Measurements from ENCODE around the gene SCEL.

Gene SCEL

DNA sequence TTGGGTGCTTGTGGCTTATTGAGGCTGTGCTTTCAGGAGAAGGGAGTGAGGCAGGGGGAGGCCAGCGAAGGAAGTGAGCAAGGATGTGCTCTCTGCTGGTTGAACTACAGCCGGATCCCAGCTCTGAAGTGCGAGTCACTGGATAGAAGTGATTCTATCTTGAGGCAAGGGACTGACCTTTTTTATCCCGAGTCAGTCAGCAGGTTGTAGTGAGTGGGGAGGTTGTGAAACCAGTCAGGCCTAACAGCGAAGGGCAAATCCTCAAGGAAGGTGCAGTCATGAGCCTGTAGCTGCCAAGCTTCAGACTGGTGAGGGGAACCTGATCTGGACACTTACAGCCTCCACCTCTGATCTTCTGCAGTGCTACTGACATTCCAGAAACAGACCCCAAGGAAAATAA lies 18.6 kb downstream of the SCEL start:
- DNase-seq (ENCODE audit: low read depth in 3 of 3, low spot score in 1 of 3): no peak

DNA sequence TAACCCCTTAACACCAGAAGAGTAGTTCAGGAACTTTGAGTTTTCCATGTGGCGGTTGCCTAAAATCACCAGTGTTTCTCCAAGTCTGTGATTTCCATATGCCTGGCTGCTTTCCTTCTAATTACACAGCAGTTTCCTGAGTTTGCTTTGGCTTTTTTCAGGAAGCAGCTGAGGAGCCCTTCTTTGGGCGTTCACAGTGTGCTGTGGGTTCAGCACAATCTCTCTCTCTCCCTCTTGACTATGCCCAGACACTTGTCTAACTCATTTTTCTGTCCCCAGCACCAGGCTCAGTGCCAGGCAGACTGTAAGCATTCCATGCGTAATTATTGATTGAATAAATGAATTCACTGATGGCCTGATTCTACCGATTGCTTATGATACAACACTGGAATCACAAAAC lies 19.7 kb downstream of the SCEL start:
- no peak for DNase-seq (ENCODE audit: low read depth in 3 of 3, low spot score in 1 of 3)

GRCh38 chr13:77558016-77558415 lies 22.5 kb downstream of the SCEL start:
- no peak for DNase-seq (ENCODE audit: low read depth in 3 of 3, low spot score in 1 of 3)

GRCh38 chr13:77563111-77563510 lies 27.6 kb downstream of the SCEL start:
- DNase-seq (ENCODE audit: low read depth in 3 of 3, low spot score in 1 of 3): no peak

DNA sequence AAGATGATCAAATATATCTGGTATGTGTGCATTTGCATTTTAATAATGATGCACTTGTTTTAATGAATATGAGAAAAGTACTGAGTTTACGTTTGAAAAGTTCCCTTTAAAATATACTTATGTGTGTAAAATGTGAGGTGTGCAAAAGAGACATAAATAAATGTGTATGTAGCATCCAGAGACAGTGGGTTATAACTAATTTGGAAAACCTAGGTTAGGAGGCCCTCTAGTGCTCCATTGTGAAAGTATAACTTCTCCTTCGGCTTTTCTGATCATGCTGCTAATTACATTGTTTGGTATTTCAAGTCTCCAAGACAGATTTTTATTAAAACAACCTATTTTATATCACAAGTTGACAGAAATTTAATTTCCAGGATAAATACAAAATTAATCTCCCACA lies 30.1 kb downstream of the SCEL start:
- DNase-seq (ENCODE audit: low read depth in 3 of 3, low spot score in 1 of 3): no peak

DNA sequence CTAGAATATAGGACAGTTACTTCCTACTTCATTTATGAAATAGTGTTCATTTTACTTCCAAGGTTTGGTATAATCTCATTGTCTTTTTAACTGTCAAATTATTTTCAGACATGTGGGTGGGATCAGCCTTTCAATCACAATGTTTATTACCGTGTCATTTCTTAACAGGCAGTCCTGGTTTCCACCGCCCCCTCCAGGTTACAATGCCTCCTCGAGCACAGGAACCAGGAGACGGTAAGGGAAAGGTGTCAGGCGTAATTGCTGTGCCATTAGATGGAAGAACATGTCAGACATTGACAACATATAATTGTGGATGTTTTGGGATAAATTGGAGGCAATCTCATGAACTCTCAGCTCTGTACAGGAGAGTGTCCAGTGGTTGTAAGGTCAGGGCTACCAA lies 36.5 kb downstream of the SCEL start:
- DNase-seq (ENCODE audit: low read depth in 3 of 3, low spot score in 1 of 3): no peak

DNA sequence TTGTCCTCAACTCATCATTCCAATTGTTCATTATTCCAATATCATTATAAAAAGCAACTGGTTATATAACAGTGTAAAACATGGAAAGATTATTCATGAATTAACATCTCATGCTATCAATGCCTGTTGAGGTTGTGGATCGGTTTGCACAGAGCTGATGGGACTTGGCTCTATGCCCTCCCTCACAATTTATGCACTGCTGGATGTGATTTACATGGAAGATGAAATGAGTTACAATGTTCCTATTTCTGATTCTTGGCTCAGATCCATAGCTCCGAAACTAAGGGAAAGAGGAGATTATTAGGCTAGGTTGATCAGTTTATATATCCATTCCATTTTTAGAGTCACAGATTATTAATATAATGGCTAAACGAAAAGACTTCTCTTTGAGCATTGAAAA lies 38.6 kb downstream of the SCEL start:
- no peak for DNase-seq (ENCODE audit: low read depth in 3 of 3, low spot score in 1 of 3)

GRCh38 chr13:77579959-77580358 lies 44.5 kb downstream of the SCEL start:
- DNase-seq (ENCODE audit: low read depth in 3 of 3, low spot score in 1 of 3): no peak

GRCh38 chr13:77580748-77581147 lies 45.2 kb downstream of the SCEL start:
- no peak for DNase-seq (ENCODE audit: low read depth in 3 of 3, low spot score in 1 of 3)

- no peak for DNase-seq (ENCODE audit: low read depth in 3 of 3, low spot score in 1 of 3)
Measured at GRCh38 chr13:77583581-77583980, 48.1 kb downstream of the SCEL start.

GRCh38 chr13:77584106-77584505 lies 48.6 kb downstream of the SCEL start:
- no peak for DNase-seq (ENCODE audit: low read depth in 3 of 3, low spot score in 1 of 3)

DNA sequence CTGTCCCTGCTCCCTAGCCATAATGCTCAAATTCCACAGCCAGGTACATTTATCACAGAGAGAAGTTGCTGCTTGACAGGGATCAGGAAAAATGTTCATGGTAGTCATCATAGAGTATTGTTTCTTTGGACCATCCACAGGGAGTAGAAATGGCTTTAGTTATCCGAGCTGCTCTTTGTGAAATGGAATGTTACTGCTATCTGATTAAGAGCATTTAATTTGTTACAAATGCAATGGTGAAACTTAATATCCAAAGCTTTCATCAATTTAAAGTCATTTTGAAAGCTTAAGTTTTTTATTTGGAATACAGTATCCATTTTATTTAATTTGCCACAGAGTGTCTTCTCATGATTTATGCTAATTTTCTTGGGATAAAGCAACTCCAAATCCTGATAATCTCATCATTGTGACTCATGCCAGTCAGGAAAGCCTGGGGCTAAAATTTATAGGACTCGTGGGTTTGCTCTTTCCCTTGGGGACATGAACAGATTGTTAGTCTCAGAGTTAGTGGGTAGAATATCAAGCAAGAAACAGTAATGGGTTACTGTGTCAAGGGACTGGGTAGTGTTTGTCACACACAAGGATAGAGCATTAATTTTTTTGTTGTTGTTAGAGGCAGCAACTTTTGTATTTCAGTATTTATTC lies 59.8 kb downstream of the SCEL start:
- DNase-seq (ENCODE audit: low read depth in 3 of 3, low spot score in 1 of 3): no peak

DNA sequence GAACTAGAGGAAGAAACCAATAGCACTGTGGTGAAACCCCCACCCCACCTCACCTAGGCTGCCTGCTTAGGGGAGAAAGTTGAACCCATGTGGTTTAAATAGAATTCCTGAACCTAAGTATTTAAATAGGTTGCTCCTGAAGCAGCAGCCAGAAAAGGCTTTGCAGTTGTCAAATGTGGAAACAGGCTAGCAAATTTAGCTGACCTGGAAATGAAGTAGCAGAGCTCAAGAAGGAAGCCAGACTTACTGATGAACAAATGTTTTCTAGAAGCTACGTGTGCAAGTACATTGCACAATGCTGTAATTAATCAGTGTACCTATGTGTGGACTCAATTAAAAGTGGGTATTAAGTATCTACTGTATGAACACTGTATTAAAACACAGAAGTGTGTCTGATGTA lies 61.3 kb downstream of the SCEL start:
- no peak for DNase-seq (ENCODE audit: low read depth in 3 of 3, low spot score in 1 of 3)

DNA sequence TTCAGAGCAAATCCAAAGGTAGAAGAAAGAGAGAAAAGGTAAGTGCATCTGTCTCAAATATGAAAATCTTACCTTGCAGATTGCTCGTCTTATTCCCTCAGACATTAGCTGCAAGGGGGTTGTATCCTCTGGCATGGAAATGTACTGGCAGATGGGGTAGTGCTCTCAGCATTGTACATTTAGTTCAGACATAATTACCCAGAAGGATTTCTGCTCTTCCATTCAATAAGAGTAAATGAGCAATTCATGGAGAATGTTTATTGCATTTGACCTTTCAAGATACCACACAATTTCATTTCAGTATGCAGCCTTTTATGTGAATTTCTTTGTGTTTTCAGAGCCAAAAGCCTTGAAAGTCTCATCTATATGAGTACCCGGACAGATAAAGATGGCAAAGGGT lies 63.8 kb downstream of the SCEL start:
- DNase-seq (ENCODE audit: low read depth in 3 of 3, low spot score in 1 of 3): no peak

DNA sequence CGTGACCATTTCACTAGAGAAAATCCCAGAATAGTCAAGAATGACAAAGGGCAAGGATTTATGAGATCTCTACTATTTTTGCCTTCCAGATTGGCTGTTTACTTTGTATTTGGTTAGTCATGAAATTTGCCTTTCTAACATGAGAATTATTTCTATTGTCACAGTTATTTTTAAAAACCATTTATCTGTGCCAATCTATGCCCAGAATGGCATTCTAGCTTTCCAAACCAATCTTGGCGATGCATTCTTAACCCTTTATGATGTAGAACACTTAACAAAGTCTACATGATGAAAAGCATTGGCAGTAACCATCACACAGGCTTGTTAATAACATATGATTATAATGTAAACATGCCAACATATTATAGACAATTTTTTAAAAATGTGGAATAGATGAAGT lies 65.2 kb downstream of the SCEL start:
- no peak for DNase-seq (ENCODE audit: low read depth in 3 of 3, low spot score in 1 of 3)

DNA sequence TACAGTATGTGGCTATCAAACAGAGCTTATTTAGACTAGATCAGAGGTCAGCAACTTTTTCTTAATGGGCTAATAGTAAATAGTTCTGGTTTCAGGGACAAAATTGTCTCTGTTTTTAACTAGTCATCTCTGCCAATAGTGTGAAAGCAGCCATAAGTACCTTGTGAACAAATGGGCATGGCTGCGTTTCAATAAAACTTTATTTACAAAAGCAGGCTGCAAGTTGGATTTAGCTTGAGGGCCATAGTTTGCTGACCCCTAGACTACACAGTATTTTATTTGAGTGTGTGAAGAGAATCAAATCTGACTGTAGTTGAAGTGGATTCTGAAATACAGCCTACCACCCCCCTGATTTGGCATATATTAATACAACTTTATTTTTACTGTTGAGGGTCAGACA lies 75.6 kb downstream of the SCEL start:
- DNase-seq (ENCODE audit: low read depth in 3 of 3, low spot score in 1 of 3): no peak

GRCh38 chr13:77616027-77616426 lies 80.5 kb downstream of the SCEL start:
- DNase-seq (ENCODE audit: low read depth in 3 of 3, low spot score in 1 of 3): no peak

DNA sequence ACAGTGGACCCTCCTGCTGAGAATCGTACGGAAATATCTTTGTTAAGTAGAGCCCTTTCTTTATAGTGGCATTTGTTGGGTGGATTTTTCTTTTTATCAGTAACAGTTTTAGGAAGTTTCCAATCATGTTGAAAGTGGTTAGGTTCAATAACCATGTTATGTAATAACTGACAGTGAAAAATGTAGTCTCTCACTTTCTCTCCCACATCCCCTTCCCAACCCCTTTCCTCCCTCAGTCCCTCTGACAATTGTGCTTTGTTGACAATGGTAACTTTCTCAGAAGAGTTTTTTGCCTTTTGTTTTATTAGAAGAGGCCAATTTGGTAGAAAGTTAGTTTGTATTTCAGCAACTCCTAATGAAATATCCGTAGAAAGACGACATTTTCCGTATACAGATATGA lies 84.1 kb downstream of the SCEL start:
- no peak for DNase-seq (ENCODE audit: low read depth in 3 of 3, low spot score in 1 of 3)

- DNase-seq (ENCODE audit: low read depth in 3 of 3, low spot score in 1 of 3): no peak
Measured at GRCh38 chr13:77620138-77620537, 84.6 kb downstream of the SCEL start.

GRCh38 chr13:77623806-77624205 lies 88.3 kb downstream of the SCEL start:
- no peak for DNase-seq (ENCODE audit: low read depth in 3 of 3, low spot score in 1 of 3)

DNA sequence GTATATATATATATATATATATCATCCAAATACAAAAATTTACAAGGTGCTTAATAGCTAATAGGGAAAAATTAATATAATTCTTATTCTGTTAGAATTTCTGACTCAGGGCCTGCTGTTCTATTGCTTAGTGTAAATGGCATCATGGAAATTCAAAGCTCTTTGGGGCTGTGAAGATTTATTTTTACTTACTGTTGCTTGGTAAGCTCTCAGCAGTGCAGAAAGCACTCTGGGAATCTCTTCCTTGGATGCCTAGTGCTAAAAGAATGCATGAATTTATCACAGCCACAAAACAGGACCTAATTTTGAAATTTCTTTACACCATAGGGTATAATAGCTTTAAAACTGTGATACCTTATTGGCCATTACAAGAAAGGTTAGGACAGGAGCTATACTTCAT lies 92.7 kb downstream of the SCEL start:
- DNase-seq (ENCODE audit: low read depth in 3 of 3, low spot score in 1 of 3): no peak

DNA sequence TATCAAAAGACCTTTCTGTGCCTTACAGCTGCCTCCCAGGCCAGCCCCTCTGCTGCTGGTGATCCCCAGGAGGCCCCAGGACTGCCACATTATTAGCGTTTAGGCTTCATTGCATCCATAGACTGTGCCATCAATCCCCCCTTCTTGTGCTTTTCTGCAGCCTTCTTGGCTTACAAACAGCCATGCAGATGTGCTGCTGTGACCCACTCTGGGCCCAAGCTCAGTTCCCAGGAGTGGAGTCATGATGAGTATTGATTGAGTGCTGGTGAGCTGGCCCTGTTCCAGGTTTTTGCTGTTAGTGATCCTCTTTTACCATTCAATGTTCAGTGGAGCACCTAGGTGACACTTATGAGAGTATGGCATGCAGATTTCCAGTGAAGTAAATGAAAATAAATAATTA lies 102.1 kb downstream of the SCEL start:
- DNase-seq (ENCODE audit: low read depth in 3 of 3, low spot score in 1 of 3): no peak

DNA sequence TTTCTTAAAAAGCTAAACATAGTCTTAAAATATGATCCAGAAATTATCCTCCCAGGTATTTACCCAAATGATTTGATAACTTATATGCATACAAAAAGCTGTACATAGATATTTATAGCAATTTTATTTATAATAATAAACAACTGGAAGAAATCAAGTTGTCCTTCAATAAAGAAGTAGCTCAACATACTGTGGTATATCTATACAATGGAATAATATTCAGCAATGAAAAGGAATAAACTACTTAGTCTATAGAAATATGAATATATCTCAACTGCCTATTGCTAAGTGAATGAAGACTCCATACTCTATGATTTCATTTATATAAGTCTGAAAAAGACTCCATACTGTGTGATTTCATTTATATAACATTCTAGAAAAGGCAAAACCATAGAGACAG lies 114.9 kb downstream of the SCEL start:
- no peak for DNase-seq (ENCODE audit: low read depth in 3 of 3, low spot score in 1 of 3)

GRCh38 chr13:77653301-77653700 lies 117.8 kb downstream of the SCEL start:
- no peak for DNase-seq (ENCODE audit: low read depth in 3 of 3, low spot score in 1 of 3)
